Tibial nerve (tissue), 4 donors: ENCODE results near the gene MYL12B.

Experiments used
- EP300 ChIP-seq, 2 donors: sonication (generic); formaldehyde crosslinking; IDR thresholded peaks; one replicate each; pipeline ENCODE4 v1.6.1; 2017; ENCODE audit warnings: antibody characterized with exemption in 2 of 2, mild to moderate bottlenecking in 1 of 2
- POLR2A ChIP-seq, 2 donors: fragments of 450-650 bp; IDR thresholded peaks; one replicate each; pipeline ENCODE4 v1.6.1; 2017; ENCODE audit warnings: antibody characterized with exemption in 2 of 2, mild to moderate bottlenecking in 2 of 2, moderate library complexity in 2 of 2
- TF ChIP-seq, protein P1 (sequence below), 5 experiments: fragments of 200-600 bp in 3 of 5; fragments of 450-650 bp in 2 of 5; sonication (generic) in 3 of 5; IDR thresholded peaks; one replicate each; pipeline ENCODE4 v1.5.1; 2016 to 2019; ENCODE audit warnings: antibody characterized with exemption in 5 of 5, mild to moderate bottlenecking in 3 of 5, moderate library complexity in 2 of 5

DNA sequence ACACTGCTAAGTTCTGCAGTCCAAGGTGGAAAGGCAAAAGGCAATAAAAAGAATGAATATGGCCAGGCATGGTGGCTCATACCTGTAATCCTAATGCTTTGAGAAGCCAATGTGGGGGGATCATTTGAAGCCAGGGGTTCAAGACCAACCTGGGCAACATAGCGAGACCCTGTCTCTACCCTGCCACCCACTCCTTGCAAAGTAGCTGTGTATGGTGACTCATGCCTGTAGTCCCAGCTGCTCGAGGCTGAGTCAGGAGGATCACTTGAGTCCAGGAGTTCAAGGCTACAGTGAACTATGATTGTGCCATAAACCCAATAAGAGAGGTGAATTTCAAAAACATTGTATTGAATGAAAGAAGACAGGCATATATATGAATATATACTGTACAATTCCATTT, 2.4 kb downstream of the MYL12B start:
- TF ChIP-seq, protein P1, sequence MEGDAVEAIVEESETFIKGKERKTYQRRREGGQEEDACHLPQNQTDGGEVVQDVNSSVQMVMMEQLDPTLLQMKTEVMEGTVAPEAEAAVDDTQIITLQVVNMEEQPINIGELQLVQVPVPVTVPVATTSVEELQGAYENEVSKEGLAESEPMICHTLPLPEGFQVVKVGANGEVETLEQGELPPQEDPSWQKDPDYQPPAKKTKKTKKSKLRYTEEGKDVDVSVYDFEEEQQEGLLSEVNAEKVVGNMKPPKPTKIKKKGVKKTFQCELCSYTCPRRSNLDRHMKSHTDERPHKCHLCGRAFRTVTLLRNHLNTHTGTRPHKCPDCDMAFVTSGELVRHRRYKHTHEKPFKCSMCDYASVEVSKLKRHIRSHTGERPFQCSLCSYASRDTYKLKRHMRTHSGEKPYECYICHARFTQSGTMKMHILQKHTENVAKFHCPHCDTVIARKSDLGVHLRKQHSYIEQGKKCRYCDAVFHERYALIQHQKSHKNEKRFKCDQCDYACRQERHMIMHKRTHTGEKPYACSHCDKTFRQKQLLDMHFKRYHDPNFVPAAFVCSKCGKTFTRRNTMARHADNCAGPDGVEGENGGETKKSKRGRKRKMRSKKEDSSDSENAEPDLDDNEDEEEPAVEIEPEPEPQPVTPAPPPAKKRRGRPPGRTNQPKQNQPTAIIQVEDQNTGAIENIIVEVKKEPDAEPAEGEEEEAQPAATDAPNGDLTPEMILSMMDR (IDR thresholded peaks at IDR 0.05): no peak
- no peak for TF ChIP-seq EP300 (IDR thresholded peaks at IDR 0.05)
- TF ChIP-seq POLR2A (IDR thresholded peaks at IDR 0.05): no peak
